SJSA1 (cell line): Measurements from ENCODE around the gene PIK3R3. TPM values are rescaled to one million over a fixed set of nuclear protein-coding genes. Genes with fewer than 3 reads are reported as not detected.

Experiments used
- DNase-seq, 2 experiments: peaks; one replicate each; pipeline ENCODE4 v3.0.0-alpha.2; 2015 to 2020; ENCODE audit warnings: low spot score in 2 of 2, low read depth in 1 of 2
- H3K27ac ChIP-seq: fragments of 250-450 bp; sonication (Bioruptor Pico); 2 replicates; pipeline ENCODE4 v1.5.1; 2020; ENCODE audit warnings: mild to moderate bottlenecking, moderate library complexity
- H3K27me3 ChIP-seq: fragments of 250-450 bp; sonication (Bioruptor Pico); replicated peaks from 2 replicates; pipeline ENCODE4 v1.5.1; 2020; ENCODE audit warnings: mild to moderate bottlenecking, moderate library complexity
- H3K36me3 ChIP-seq: fragments of 250-450 bp; sonication (Bioruptor Pico); 2 replicates; pipeline ENCODE4 v1.5.1; 2020; ENCODE audit warnings: mild to moderate bottlenecking
- H3K4me1 ChIP-seq: fragments of 250-450 bp; sonication (Bioruptor Pico); replicated peaks from 2 replicates; pipeline ENCODE4 v1.6.1; 2021; ENCODE audit warnings: mild to moderate bottlenecking
- H3K4me3 ChIP-seq: fragments of 250-450 bp; sonication (Bioruptor Pico); 2 replicates; pipeline ENCODE4 v1.5.1; 2020; ENCODE audit warnings: mild to moderate bottlenecking
- H3K9me3 ChIP-seq: fragments of 250-450 bp; sonication (Bioruptor Pico); replicated peaks from 2 replicates; pipeline ENCODE4 v1.5.1; 2020; ENCODE audit warnings: mild to moderate bottlenecking
- total RNA-seq: library from RNA; depleted of rRNA; stranded (reverse); fragments of >200 nt; shearing (Covaris generic); gene quantifications from 2 replicates; pipeline ENCODE4 v1.2.3, GENCODE V29; 2014

PIK3R3 gene
- total RNA-seq, 1 experiment from 2014 or later, result 15.2 TPM

GRCh38 chr1:46083579-46083978, 48.9 kb downstream of the PIK3R3 start:
- DNase-seq, result no peak
- no peaks in the 10 kb centered on the region for H3K27me3 ChIP-seq
- no peak overlapping the region for H3K4me3 ChIP-seq
- H3K4me1 ChIP-seq, result no peaks in the 10 kb centered on the region
- H3K36me3 ChIP-seq, result no peaks in the 10 kb centered on the region
- H3K9me3 ChIP-seq, result no peaks in the 10 kb centered on the region
- H3K27ac ChIP-seq, result no peak overlapping the region

- H3K27me3 ChIP-seq, result no peaks in the 10 kb centered on the region
- no peaks in the 10 kb centered on the region for H3K36me3 ChIP-seq
- no peak for DNase-seq
- H3K4me3 ChIP-seq, result no peak overlapping the region
- H3K4me1 ChIP-seq, result no peaks in the 10 kb centered on the region
- H3K9me3 ChIP-seq, result no peaks in the 10 kb centered on the region
- H3K27ac ChIP-seq, result no peak overlapping the region
Observed at GRCh38 chr1:46081619-46082018, 50.8 kb downstream of the PIK3R3 start.

GRCh38 chr1:46081206-46081605, 51.2 kb downstream of the PIK3R3 start:
- no peaks in the 10 kb centered on the region for H3K4me1 ChIP-seq

GRCh38 chr1:46080257-46080656, 52.2 kb downstream of the PIK3R3 start:
- DNase-seq, result no peak
- Histone ChIP-seq H3K4me3 (no peak overlapping the region), H3K27me3 (no peaks in the 10 kb centered on the region), H3K27ac (no peak overlapping the region), H3K9me3 (no peaks in the 10 kb centered on the region), H3K36me3 (no peaks in the 10 kb centered on the region), H3K4me1 (no peaks in the 10 kb centered on the region)

More at GRCh38 chr1:46081206-46081605, 51.2 kb downstream of the PIK3R3 start:
- Histone ChIP-seq H3K36me3 (no peaks in the 10 kb centered on the region), H3K27ac (no peak overlapping the region), H3K27me3 (no peaks in the 10 kb centered on the region), H3K9me3 (no peaks in the 10 kb centered on the region), H3K4me3 (no peak overlapping the region)
- no peak for DNase-seq

GRCh38 chr1:46077644-46078043, 54.8 kb downstream of the PIK3R3 start:
- Histone ChIP-seq H3K9me3 (no peaks in the 10 kb centered on the region), H3K36me3 (no peaks in the 10 kb centered on the region), H3K4me1 (no peaks in the 10 kb centered on the region), H3K4me3 (no peak overlapping the region), H3K27ac (no peak overlapping the region), H3K27me3 (no peaks in the 10 kb centered on the region)
- no peak for DNase-seq

- H3K27ac ChIP-seq, result no peak overlapping the region
- H3K9me3 ChIP-seq, result no peaks in the 10 kb centered on the region
- H3K4me3 ChIP-seq, result no peak overlapping the region
- no peak for DNase-seq
- no peaks in the 10 kb centered on the region for H3K4me1 ChIP-seq
- no peaks in the 10 kb centered on the region for H3K36me3 ChIP-seq
- no peaks in the 10 kb centered on the region for H3K27me3 ChIP-seq
Observed at GRCh38 chr1:46076343-46076742, 56.1 kb downstream of the PIK3R3 start.

GRCh38 chr1:46072975-46073374, 59.5 kb downstream of the PIK3R3 start:
- Histone ChIP-seq H3K4me1 (no peaks in the 10 kb centered on the region), H3K4me3 (no peak overlapping the region), H3K36me3 (peaks cover 6% of the 10 kb centered on the region; the same call in 1 of the 2 replicates), H3K27me3 (no peaks in the 10 kb centered on the region), H3K27ac (no peak overlapping the region), H3K9me3 (no peaks in the 10 kb centered on the region)
- DNase-seq, result no peak

GRCh38 chr1:46070164-46070814, 62.1 kb downstream of the PIK3R3 start:
- Histone ChIP-seq H3K4me1 (no peaks in the 10 kb centered on the region; the same call in 1 of the 2 replicates), H3K27ac (no peak overlapping the region), H3K36me3 (peaks cover 6% of the 10 kb centered on the region; the same call in 1 of the 2 replicates), H3K27me3 (no peaks in the 10 kb centered on the region), H3K4me3 (no peak overlapping the region), H3K9me3 (no peaks in the 10 kb centered on the region)
- DNase-seq, result no peak

GRCh38 chr1:46068525-46068924, 63.9 kb downstream of the PIK3R3 start:
- H3K9me3 ChIP-seq, result no peaks in the 10 kb centered on the region
- no peak for DNase-seq
- H3K4me1 ChIP-seq, result no peaks in the 10 kb centered on the region; the same call in 1 of the 2 replicates
- peaks cover 6% of the 10 kb centered on the region; the same call in 1 of the 2 replicates for H3K36me3 ChIP-seq
- H3K27ac ChIP-seq, result no peak overlapping the region
- no peak overlapping the region for H3K4me3 ChIP-seq
- H3K27me3 ChIP-seq, result no peaks in the 10 kb centered on the region

- no peak for DNase-seq
- Histone ChIP-seq H3K4me1 (no peaks in the 10 kb centered on the region; the same call in 1 of the 2 replicates), H3K4me3 (no peak overlapping the region), H3K27me3 (no peaks in the 10 kb centered on the region), H3K9me3 (no peaks in the 10 kb centered on the region), H3K36me3 (peaks cover 6% of the 10 kb centered on the region; the same call in 1 of the 2 replicates), H3K27ac (no peak overlapping the region)
Observed at GRCh38 chr1:46067652-46068051, 64.8 kb downstream of the PIK3R3 start.

GRCh38 chr1:46065405-46065804, 67.0 kb downstream of the PIK3R3 start:
- Histone ChIP-seq H3K4me1 (no peaks in the 10 kb centered on the region; the same call in 1 of the 2 replicates), H3K27me3 (no peaks in the 10 kb centered on the region), H3K9me3 (no peaks in the 10 kb centered on the region; the same call in 1 of the 2 replicates), H3K36me3 (peaks cover 16% of the 10 kb centered on the region), H3K4me3 (no peak overlapping the region), H3K27ac (no peak overlapping the region)
- DNase-seq, result no peak

GRCh38 chr1:46064708-46065107, 67.7 kb downstream of the PIK3R3 start:
- H3K27me3 ChIP-seq, result no peaks in the 10 kb centered on the region
- no peak for DNase-seq
- H3K4me1 ChIP-seq, result no peaks in the 10 kb centered on the region; the same call in 1 of the 2 replicates
- no peak overlapping the region for H3K4me3 ChIP-seq
- peaks cover 13% of the 10 kb centered on the region for H3K36me3 ChIP-seq
- no peaks in the 10 kb centered on the region; the same call in 1 of the 2 replicates for H3K9me3 ChIP-seq
- no peak overlapping the region for H3K27ac ChIP-seq

GRCh38 chr1:46062651-46063319, 69.6 kb downstream of the PIK3R3 start:
- Histone ChIP-seq H3K4me1 (no peaks in the 10 kb centered on the region; the same call in 1 of the 2 replicates), H3K4me3 (no peak overlapping the region), H3K27me3 (no peaks in the 10 kb centered on the region), H3K9me3 (no peaks in the 10 kb centered on the region; the same call in 1 of the 2 replicates), H3K36me3 (peaks cover 17% of the 10 kb centered on the region), H3K27ac (no peak overlapping the region)
- peak in 1 of 2 experiments; percentile 11 for DNase-seq

GRCh38 chr1:46061146-46061545, 71.3 kb downstream of the PIK3R3 start:
- Histone ChIP-seq H3K9me3 (no peaks in the 10 kb centered on the region; the same call in 1 of the 2 replicates), H3K36me3 (peaks cover 17% of the 10 kb centered on the region), H3K27ac (no peak overlapping the region), H3K27me3 (no peaks in the 10 kb centered on the region), H3K4me1 (no peaks in the 10 kb centered on the region), H3K4me3 (no peak overlapping the region)
- no peak for DNase-seq
